Duodenal mucosa (tissue), 2 donors: ENCODE results near the gene LPAR1.

Experiments used
- H3K27ac ChIP-seq: one replicate; pipeline ENCODE4 v1.7.0; 2013; ENCODE audit warnings: low read depth, low read length
- H3K27me3 ChIP-seq, 2 donors: one replicate each; pipeline ENCODE4 v1.7.0; 2013; ENCODE audit warnings: low read length in 2 of 2, control low read depth in 1 of 2; ENCODE audit not compliant: insufficient read depth in 2 of 2, control insufficient read depth in 1 of 2
- H3K36me3 ChIP-seq, 2 donors: one replicate each; pipeline ENCODE4 v1.7.0; 2013; ENCODE audit warnings: low read length in 2 of 2, control low read depth in 1 of 2; ENCODE audit not compliant: insufficient read depth in 2 of 2, control insufficient read depth in 1 of 2
- H3K4me1 ChIP-seq, 2 donors: one replicate each; pipeline ENCODE4 v1.7.0; 2013; ENCODE audit warnings: low read length in 2 of 2, control low read depth in 1 of 2; ENCODE audit not compliant: insufficient read depth in 2 of 2, control insufficient read depth in 1 of 2
- H3K4me3 ChIP-seq, 2 donors: one replicate each; pipeline ENCODE4 v1.7.0; 2013; ENCODE audit warnings: low read length in 2 of 2, low read depth in 1 of 2
- H3K9ac ChIP-seq, 2 donors: one replicate each; pipeline ENCODE4 v1.7.0; 2013; ENCODE audit warnings: low read length in 2 of 2, low read depth in 1 of 2
- H3K9me3 ChIP-seq, 2 donors: one replicate each; pipeline ENCODE4 v1.7.0; 2013; ENCODE audit warnings: low read length in 2 of 2, control low read depth in 1 of 2; ENCODE audit not compliant: control insufficient read depth in 1 of 2

Gene LPAR1

DNA sequence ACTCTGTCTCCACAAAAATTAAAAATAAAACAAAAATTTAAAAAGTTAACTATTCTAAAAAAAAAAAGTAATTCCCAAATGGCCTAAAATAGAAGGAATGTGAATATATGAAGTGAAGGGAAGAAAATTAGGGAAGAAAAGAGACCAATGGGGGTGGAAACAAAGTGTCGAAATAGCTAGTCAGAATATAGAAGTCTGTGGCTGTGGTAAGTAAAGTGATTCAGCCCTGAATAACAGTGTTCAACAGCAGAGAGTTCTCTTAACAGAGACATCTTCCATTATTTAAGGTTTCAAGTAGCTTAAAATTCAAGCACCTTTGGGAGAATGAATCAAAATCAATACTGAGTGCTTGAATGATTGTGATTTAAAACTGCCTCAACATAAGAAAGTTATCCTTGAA, 51.7 kb downstream of the LPAR1 start:
- Histone ChIP-seq H3K27ac (no peak overlapping the region), H3K9ac (no peak overlapping the region), H3K36me3 (no peaks in the 10 kb centered on the region), H3K4me3 (no peak overlapping the region), H3K9me3 (peaks cover 0 to 3% of the 10 kb centered on the region in 2 donors), H3K27me3 (no peaks in the 10 kb centered on the region), H3K4me1 (peaks cover 5 to 7% of the 10 kb centered on the region in 2 donors)

DNA sequence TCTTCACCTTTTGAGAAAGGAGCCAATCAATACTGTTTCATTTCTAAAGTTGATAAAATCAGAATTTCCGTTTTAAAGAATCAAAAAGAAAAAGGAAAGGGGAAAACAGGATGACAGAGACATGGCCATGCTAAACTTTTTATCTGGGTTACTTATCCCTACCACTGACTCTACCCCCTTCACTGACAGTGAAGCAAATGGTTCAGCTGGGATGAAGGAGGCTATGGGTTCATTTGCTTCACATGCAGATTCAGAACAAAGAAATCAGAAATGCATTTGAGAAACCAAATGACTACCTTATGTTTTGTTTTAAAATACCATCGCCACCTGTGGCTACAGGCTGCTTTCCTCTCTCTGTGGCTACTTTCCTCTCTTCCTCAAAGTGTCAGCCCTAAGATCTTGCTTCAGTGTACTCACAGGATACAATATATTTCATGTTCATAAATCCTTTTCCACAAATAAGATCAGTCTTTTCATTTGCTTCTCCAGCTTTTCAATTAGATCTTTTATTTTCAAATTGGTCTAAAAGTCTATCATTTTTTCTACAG, 53.3 kb downstream of the LPAR1 start:
- Histone ChIP-seq H3K9ac (no peak overlapping the region), H3K9me3 (peaks cover 0 to 3% of the 10 kb centered on the region in 2 donors), H3K4me1 (peaks cover 0 to under 1% of the 10 kb centered on the region in 2 donors), H3K4me3 (no peak overlapping the region), H3K36me3 (no peaks in the 10 kb centered on the region), H3K27ac (no peak overlapping the region), H3K27me3 (no peaks in the 10 kb centered on the region)

DNA sequence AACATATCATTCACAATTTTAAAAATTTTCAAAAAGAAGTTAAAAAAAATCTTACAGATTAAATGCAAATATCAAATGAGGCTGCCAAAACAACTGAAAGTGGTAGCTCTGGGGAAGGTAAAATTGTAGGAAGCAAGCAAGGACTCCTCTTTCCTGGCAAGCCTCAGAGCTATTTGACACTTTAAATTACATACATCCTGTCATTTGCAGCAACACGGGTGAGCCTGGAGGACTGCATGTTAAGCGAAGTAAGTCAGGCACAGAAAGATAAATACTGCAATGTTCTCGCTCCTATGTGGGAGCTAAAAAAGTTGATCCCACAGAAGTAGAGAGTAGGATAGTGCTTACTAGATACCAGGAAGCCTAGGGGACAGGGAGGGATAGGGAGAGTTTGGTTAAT, 58.0 kb downstream of the LPAR1 start:
- no peak overlapping the region for H3K27ac ChIP-seq

DNA sequence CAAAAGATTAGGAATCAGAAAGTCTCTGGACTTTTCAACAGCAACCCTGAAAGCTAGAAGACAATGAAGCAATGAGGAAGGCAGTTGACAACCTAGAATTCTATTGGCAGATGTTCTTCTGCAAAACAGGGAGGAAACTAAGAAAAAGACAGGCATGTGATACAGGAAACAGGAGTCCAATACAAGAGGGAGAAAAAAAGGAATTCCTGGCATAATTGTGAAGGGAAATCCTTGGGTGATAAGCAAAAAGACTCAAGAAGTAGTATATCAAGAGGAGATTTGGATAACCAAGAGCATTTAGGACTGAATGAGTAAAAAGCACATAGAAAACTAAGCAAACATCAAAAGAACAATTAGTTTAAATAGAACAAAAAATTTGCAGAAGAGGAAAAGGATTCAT, 58.6 kb downstream of the LPAR1 start:
- Histone ChIP-seq H3K9me3 (no peaks in the 10 kb centered on the region), H3K36me3 (no peaks in the 10 kb centered on the region), H3K9ac (no peak overlapping the region), H3K4me1 (peaks cover 12 to 22% of the 10 kb centered on the region in 2 donors), H3K4me3 (no peak overlapping the region), H3K27ac (no peak overlapping the region), H3K27me3 (no peaks in the 10 kb centered on the region)

More for the DNA sequence above, 58.0 kb downstream of the LPAR1 start:
- Histone ChIP-seq H3K36me3 (no peaks in the 10 kb centered on the region), H3K27me3 (no peaks in the 10 kb centered on the region), H3K9ac (no peak overlapping the region), H3K4me1 (peaks cover 12 to 17% of the 10 kb centered on the region in 2 donors), H3K4me3 (no peak overlapping the region), H3K9me3 (no peaks in the 10 kb centered on the region)

DNA sequence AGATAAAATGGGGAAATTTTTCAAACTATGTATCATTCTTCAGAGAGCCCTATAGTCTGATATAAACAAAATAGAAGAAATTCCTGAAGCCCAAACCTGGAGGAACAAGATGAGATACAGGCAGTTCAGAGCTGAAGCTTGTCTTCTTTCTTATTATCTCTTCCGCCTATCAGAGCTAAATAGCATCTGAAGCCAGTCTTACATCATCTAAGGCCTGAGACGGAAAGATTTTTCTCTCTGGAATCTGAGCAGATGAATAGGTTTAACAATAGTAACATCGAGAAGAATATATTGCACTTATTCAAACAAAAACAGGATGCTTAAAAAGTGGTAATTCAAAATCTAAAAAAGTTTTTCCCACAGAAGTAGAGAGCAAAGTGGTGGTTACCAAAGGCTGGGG, 59.8 kb downstream of the LPAR1 start:
- Histone ChIP-seq H3K27me3 (no peaks in the 10 kb centered on the region), H3K4me1 (peaks cover 12 to 30% of the 10 kb centered on the region in 2 donors), H3K4me3 (no peak overlapping the region), H3K27ac (no peak overlapping the region), H3K36me3 (no peaks in the 10 kb centered on the region), H3K9me3 (no peaks in the 10 kb centered on the region), H3K9ac (no peak overlapping the region)

DNA sequence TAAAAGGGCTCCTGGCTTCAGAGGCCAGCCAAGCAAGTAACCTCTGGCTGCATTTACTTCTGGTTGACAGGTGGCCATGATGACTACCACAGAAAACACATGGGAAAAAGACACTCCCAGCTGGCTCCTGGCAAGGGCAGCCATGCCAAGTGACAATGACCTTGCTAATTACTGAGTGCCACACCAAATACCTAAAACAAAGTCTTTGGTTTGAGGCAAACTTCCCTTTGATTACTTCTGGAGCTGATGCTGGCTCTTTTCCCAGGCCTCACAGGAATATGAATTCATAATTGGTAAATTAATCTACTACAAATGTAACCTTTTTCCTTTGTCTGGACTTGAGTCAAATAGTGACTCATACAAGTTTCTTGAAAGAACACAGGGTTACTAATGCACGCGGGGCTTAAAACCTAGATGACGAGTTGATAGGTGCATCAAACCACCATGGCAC, 61.0 kb downstream of the LPAR1 start:
- Histone ChIP-seq H3K36me3 (no peaks in the 10 kb centered on the region), H3K4me3 (no peak overlapping the region), H3K9me3 (no peaks in the 10 kb centered on the region), H3K27me3 (no peaks in the 10 kb centered on the region), H3K9ac (no peak overlapping the region), H3K27ac (no peak overlapping the region), H3K4me1 (peaks cover 12 to 30% of the 10 kb centered on the region in 2 donors)

DNA sequence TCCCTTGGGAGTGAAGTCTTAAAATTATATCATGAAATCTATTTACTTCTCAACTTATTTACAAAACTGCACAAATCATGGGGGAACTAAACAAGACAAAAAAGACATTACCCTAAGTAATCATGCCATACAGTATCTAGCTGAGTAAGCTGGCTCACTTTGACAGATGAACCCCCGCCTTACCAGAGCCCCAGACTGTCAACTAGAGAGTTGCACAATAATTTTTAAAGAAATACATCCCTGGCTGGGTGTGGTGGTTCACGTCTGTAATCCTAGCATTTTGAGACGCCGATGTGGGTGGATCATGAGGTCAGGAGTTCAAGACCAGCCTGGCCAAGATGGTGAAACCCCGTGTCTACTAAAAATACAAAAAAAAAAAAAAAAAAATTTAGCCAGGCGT, 62.3 kb downstream of the LPAR1 start:
- H3K9me3 ChIP-seq, result no peaks in the 10 kb centered on the region
- H3K36me3 ChIP-seq, result no peaks in the 10 kb centered on the region
- H3K4me3 ChIP-seq, result no peak overlapping the region
- H3K27me3 ChIP-seq, result no peaks in the 10 kb centered on the region
- peaks cover 16 to 30% of the 10 kb centered on the region in 2 donors for H3K4me1 ChIP-seq
- H3K27ac ChIP-seq, result no peak overlapping the region
- no peak overlapping the region for H3K9ac ChIP-seq

DNA sequence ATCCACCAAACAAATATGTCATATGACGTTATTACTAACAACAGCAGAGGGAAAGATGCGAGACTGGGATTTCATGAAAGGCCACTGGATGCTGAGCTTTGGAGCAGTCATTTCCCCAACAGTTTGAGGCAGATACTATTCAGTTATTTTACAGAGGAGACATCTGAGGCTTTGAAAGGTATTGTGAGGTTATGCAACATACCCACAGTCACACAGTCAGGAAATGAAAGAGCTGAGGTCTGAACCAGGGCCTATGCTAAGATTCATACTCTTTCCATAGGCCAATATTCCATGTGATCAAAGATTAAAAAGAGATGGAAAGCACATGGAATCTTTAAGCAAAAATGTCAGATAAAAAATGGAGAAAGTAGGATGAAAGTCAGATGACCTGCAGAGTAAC, 63.0 kb downstream of the LPAR1 start:
- Histone ChIP-seq H3K36me3 (no peaks in the 10 kb centered on the region), H3K27ac (no peak overlapping the region), H3K9ac (no peak overlapping the region), H3K9me3 (no peaks in the 10 kb centered on the region), H3K27me3 (no peaks in the 10 kb centered on the region), H3K4me3 (no peak overlapping the region), H3K4me1 (peaks cover 16 to 31% of the 10 kb centered on the region in 2 donors)

DNA sequence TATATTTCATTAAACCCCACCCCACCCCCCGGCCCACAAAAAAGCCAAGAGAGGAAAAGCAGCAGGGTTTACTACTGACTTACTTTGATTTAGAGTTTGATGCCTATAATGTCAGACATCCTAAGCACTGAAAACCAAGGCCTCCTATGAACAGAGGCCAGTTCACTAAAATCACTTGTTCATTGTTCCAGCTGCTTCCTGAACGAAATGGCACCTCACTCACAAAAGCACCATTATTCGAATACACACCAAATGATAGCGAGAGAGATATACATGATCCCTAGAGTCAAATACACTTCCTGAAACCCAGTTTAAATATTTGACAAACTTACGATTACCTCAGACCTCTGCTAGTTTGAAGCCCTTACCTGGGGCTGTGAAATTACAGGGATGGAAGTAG, 66.6 kb downstream of the LPAR1 start:
- no peaks in the 10 kb centered on the region for H3K9me3 ChIP-seq
- no peaks in the 10 kb centered on the region for H3K36me3 ChIP-seq
- H3K4me3 ChIP-seq, result no peak overlapping the region
- no peaks in the 10 kb centered on the region for H3K27me3 ChIP-seq
- peaks cover 12 to 29% of the 10 kb centered on the region in 2 donors for H3K4me1 ChIP-seq
- no peak overlapping the region for H3K9ac ChIP-seq
- H3K27ac ChIP-seq, result no peak overlapping the region

DNA sequence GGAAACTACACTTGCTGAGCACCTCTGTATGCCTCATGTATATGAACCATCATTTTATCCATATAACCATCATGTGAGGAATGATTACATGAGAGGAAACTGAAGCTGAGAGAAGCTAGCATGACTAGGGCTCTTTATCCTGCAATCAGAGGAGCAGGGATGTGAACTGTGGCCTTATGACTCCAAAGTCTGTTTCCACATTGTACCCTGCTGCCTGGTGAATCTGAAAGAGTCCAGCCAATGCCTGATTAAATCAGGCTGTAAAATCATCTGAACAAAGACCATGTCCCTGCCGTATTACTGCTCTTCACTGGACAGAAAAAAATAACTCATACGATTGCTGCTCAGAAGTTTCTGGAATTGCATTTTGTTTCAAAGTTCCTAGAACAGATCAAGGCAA, 67.0 kb downstream of the LPAR1 start:
- Histone ChIP-seq H3K36me3 (no peaks in the 10 kb centered on the region), H3K9ac (no peak overlapping the region), H3K4me1 (peaks cover 8 to 25% of the 10 kb centered on the region in 2 donors), H3K4me3 (no peak overlapping the region), H3K27ac (no peak overlapping the region), H3K9me3 (no peaks in the 10 kb centered on the region), H3K27me3 (no peaks in the 10 kb centered on the region)

DNA sequence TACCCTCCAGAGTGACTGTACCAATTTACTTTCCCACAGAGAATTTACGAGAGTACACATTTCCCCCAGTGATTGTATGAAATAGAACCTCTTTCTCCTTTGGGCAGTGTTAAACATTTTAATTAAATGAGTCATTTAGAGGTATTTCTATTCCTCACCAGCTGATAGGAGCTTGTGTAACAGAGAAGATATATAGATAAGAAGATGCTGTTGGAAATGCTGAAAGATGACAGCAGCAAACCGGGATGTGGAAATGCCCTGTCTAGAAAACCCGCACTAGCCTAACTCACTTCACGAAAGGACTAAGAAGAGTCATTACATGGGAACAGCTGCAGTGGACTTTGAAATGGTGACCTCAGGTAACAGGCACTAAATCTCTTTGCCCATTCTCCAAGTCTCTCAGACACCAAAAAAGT, 68.3 kb downstream of the LPAR1 start:
- Histone ChIP-seq H3K4me1 (peaks cover 8 to 14% of the 10 kb centered on the region in 2 donors), H3K27ac (no peak overlapping the region), H3K9me3 (no peaks in the 10 kb centered on the region), H3K36me3 (no peaks in the 10 kb centered on the region), H3K4me3 (no peak overlapping the region), H3K9ac (no peak overlapping the region), H3K27me3 (no peaks in the 10 kb centered on the region)
